GM19397 (cell line): ENCODE data around the gene ZNF440.

ENCODE experiments used
- ATAC-seq: cut with Tn5 transposase; IDR thresholded peaks from one replicate; pipeline ENCODE4 v1.9.1; 2021; ENCODE audit warnings: mild to moderate bottlenecking, moderate library complexity; ENCODE audit not compliant: unreplicated experiment

Gene ZNF440

DNA sequence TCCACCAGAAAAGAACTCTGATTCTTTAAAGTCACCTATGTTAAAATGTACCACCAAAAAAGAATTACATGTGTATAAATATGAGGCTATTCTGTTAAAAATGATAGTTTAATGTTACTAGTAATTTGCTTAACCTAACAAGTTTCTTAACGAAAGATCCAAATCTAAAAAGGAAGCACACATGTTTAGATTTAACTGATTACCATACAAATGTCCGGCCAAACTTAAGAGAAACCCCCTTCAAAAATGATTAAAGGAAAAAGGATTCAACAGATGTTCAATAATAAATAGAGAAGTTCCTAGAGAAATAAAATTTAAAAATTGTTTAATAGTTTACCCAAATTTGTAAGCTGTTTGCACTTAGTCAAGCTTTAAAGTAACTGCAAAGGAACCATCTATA is 68.5 kb downstream of the ZNF440 start:
- no peak for ATAC-seq
